Iris pigment epithelial cell (primary cell): ENCODE results near the gene RAB19.
"Not testable (repeated sequence)": the region's sequence is repeated elsewhere in the genome, so short reads cannot be mapped to it uniquely, and the experiment has no call there.

Experiments used
- DNase-seq: peaks from one replicate; pipeline ENCODE4 v3.0.0-alpha.2; 2011; ENCODE audit warnings: low read depth

Gene RAB19

GRCh38 chr7:140402178-140402835 is 1.6 kb upstream of the RAB19 start:
- DNase-seq, result peak; percentile 92

GRCh38 chr7:140404565-140405065 is 757 bp downstream of the RAB19 start:
- DNase-seq, result no peak

- no peak for DNase-seq
Observed at GRCh38 chr7:140415361-140415760, 11.5 kb downstream of the RAB19 start.

- DNase-seq, result not testable (repeated sequence)
Observed at GRCh38 chr7:140415816-140416215, 12.0 kb downstream of the RAB19 start.

- no peak for DNase-seq
Observed at GRCh38 chr7:140416560-140416959, 12.7 kb downstream of the RAB19 start.

GRCh38 chr7:140417456-140418155 is 13.7 kb downstream of the RAB19 start:
- no peak for DNase-seq

- not testable (repeated sequence) for DNase-seq
Observed at GRCh38 chr7:140418156-140418472, 14.3 kb downstream of the RAB19 start.

GRCh38 chr7:140418653-140419052 is 14.8 kb downstream of the RAB19 start:
- no peak for DNase-seq

GRCh38 chr7:140421521-140421920 is 17.7 kb downstream of the RAB19 start:
- DNase-seq, result no peak

- DNase-seq, result no peak
Observed at GRCh38 chr7:140423501-140423900, 19.6 kb downstream of the RAB19 start.

GRCh38 chr7:140425718-140426117 is 21.9 kb downstream of the RAB19 start:
- DNase-seq, result no peak

- no peak for DNase-seq
Observed at GRCh38 chr7:140426130-140426529, 22.3 kb downstream of the RAB19 start.

- DNase-seq, result no peak
Observed at GRCh38 chr7:140433396-140433795, 29.5 kb downstream of the RAB19 start.

GRCh38 chr7:140435252-140435895 is 31.5 kb downstream of the RAB19 start:
- DNase-seq, result no peak

- DNase-seq, result no peak
Observed at GRCh38 chr7:140439359-140439758, 35.5 kb downstream of the RAB19 start.

- no peak for DNase-seq
Observed at GRCh38 chr7:140440593-140440992, 36.7 kb downstream of the RAB19 start.

- no peak for DNase-seq
Observed at GRCh38 chr7:140441519-140441918, 37.7 kb downstream of the RAB19 start.

- DNase-seq, result no peak
Observed at GRCh38 chr7:140446467-140446866, 42.6 kb downstream of the RAB19 start.

GRCh38 chr7:140447841-140448240 is 44.0 kb downstream of the RAB19 start:
- DNase-seq, result no peak

- no peak for DNase-seq
Observed at GRCh38 chr7:140448781-140449480, 45.1 kb downstream of the RAB19 start.

- no peak for DNase-seq
Observed at GRCh38 chr7:140451716-140452115, 47.9 kb downstream of the RAB19 start.

GRCh38 chr7:140453273-140453672 is 49.4 kb downstream of the RAB19 start:
- no peak for DNase-seq
